Hepatocyte (in vitro differentiated cells): ENCODE data around the gene TM4SF1.

Source experiments
- EZH2 ChIP-seq: fragments of 200-600 bp; sonication (generic); IDR thresholded peaks from 2 replicates; pipeline ENCODE4 v1.6.1; 2016; ENCODE audit warnings: antibody characterized with exemption, mild to moderate bottlenecking, borderline replicate concordance
- TF ChIP-seq, protein P1 (sequence below): fragments of 200-600 bp; sonication (generic); IDR thresholded peaks from 2 replicates; pipeline ENCODE4 v1.5.1; 2016; ENCODE audit warnings: antibody characterized with exemption, mild to moderate bottlenecking; ENCODE audit not compliant: poor library complexity

GRCh38 chr3:149356630-149357029 is 20.8 kb downstream of the TM4SF1 start:
- TF ChIP-seq, protein P1, sequence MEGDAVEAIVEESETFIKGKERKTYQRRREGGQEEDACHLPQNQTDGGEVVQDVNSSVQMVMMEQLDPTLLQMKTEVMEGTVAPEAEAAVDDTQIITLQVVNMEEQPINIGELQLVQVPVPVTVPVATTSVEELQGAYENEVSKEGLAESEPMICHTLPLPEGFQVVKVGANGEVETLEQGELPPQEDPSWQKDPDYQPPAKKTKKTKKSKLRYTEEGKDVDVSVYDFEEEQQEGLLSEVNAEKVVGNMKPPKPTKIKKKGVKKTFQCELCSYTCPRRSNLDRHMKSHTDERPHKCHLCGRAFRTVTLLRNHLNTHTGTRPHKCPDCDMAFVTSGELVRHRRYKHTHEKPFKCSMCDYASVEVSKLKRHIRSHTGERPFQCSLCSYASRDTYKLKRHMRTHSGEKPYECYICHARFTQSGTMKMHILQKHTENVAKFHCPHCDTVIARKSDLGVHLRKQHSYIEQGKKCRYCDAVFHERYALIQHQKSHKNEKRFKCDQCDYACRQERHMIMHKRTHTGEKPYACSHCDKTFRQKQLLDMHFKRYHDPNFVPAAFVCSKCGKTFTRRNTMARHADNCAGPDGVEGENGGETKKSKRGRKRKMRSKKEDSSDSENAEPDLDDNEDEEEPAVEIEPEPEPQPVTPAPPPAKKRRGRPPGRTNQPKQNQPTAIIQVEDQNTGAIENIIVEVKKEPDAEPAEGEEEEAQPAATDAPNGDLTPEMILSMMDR = no peak
- TF ChIP-seq EZH2 = no peak
